IMR-90 (cell line): ENCODE data around the gene SORBS1. TPM values are rescaled to one million over a fixed set of nuclear protein-coding genes. Genes with fewer than 3 reads are reported as not detected.

Source experiments
- ATAC-seq: fragments of 200-7000 bp; cut with Tn5 transposase; 2 replicates; pipeline ENCODE4 v1.9.1; 2020; ENCODE audit warnings: low read depth, mild to moderate bottlenecking, moderate library complexity
- BruUV-seq: library from RNA; stranded (reverse); fragments of 400-500 nt; replicated peaks from 2 replicates; lab custom pipeline; 2021; lab: Mats Ljungman, UMichigan
- CTCF ChIA-PET: fragments of 300-600 bp; formaldehyde crosslinking; extraction: SDS; loops from one replicate; lab custom pipeline; 2021; ENCODE audit warnings: antibody characterized with exemption; lab: Yijun Ruan, JAX
- POLR2A ChIA-PET: fragments of 300-600 bp; sonication (Branson Sonifier 250); formaldehyde crosslinking; loops from one replicate; lab custom pipeline; 2022; ENCODE audit warnings: antibody characterized with exemption; ENCODE audit not compliant: unreplicated experiment; lab: Charles Lee
- DNase-seq: peaks from one replicate; pipeline ENCODE4 v3.0.0; 2013
- H2AFZ ChIP-seq: replicated peaks from 2 replicates; pipeline ENCODE3; 2013; ENCODE audit warnings: low read length, mild to moderate bottlenecking; ENCODE audit not compliant: poor library complexity
- H2AK5ac ChIP-seq: 2 replicates; pipeline ENCODE4 v1.6.1; 2013; ENCODE audit warnings: low read depth, low read length, inconsistent platforms
- H2AK9ac ChIP-seq: replicated peaks from 2 replicates; pipeline ENCODE3; 2013; ENCODE audit warnings: mild to moderate bottlenecking, low read depth, low read length, moderate library complexity; ENCODE audit not compliant: poor library complexity
- H2BK120ac ChIP-seq: 2 replicates; pipeline ENCODE4 v1.6.1; 2013; ENCODE audit warnings: low read depth, low read length, inconsistent platforms
- H2BK15ac ChIP-seq: 3 replicates; pipeline ENCODE4 v1.6.1; 2013; ENCODE audit warnings: low read depth, low read length, inconsistent platforms
- H2BK20ac ChIP-seq: 2 replicates; pipeline ENCODE4 v1.6.1; 2013; ENCODE audit warnings: low read depth, mild to moderate bottlenecking, inconsistent platforms, low read length, moderate library complexity
- H2BK5ac ChIP-seq: 2 replicates; pipeline ENCODE4 v1.6.1; 2013; ENCODE audit warnings: mild to moderate bottlenecking, low read depth, low read length, inconsistent platforms; ENCODE audit not compliant: poor library complexity, severe bottlenecking
- H3K14ac ChIP-seq: replicated peaks from 2 replicates; pipeline ENCODE4 v1.6.1; 2013; ENCODE audit warnings: low read depth, low read length, inconsistent platforms
- H3K18ac ChIP-seq: 2 replicates; pipeline ENCODE4 v1.6.1; 2013; ENCODE audit warnings: low read depth, low read length, control low read depth
- H3K23ac ChIP-seq: 2 replicates; pipeline ENCODE4 v1.6.1; 2013; ENCODE audit warnings: low read depth, low read length, inconsistent platforms
- H3K27ac ChIP-seq: 2 replicates; pipeline ENCODE4 v1.5.1; 2013; ENCODE audit warnings: mild to moderate bottlenecking, control low read depth, low read length; ENCODE audit not compliant: insufficient read depth
- H3K27me3 ChIP-seq: 2 replicates; pipeline ENCODE4 v1.6.1; 2013; ENCODE audit warnings: low read length; ENCODE audit not compliant: control insufficient read depth, insufficient read depth
- H3K36me3 ChIP-seq: 2 replicates; pipeline ENCODE4 v1.6.1; 2013; ENCODE audit warnings: low read length, mixed read lengths; ENCODE audit not compliant: control insufficient read depth, insufficient read depth
- H3K4ac ChIP-seq: 2 replicates; pipeline ENCODE4 v1.6.1; 2013; ENCODE audit warnings: low read depth, low read length, inconsistent platforms
- H3K4me1 ChIP-seq: 2 replicates; pipeline ENCODE4 v1.6.1; 2013; ENCODE audit warnings: low read length, mixed read lengths; ENCODE audit not compliant: control insufficient read depth, insufficient read depth
- H3K4me2 ChIP-seq: 2 replicates; pipeline ENCODE4 v1.6.1; 2013; ENCODE audit warnings: low read depth, mild to moderate bottlenecking, control low read depth, low read length, moderate library complexity
- H3K4me3 ChIP-seq: 2 replicates; pipeline ENCODE4 v1.5.1; 2013; ENCODE audit warnings: low read depth, mild to moderate bottlenecking, control low read depth, low read length, moderate library complexity; ENCODE audit not compliant: insufficient read depth
- H3K56ac ChIP-seq: 2 replicates; pipeline ENCODE4 v1.6.1; 2013; ENCODE audit warnings: low read length, inconsistent platforms; ENCODE audit not compliant: insufficient read depth; ENCODE audit errors: extremely low read depth
- H3K79me1 ChIP-seq, 2 experiments: 2 replicates each; pipeline ENCODE4 v1.6.1; 2013; ENCODE audit warnings: low read length in 2 of 2, inconsistent platforms in 1 of 2, low read depth in 1 of 2
- H3K9ac ChIP-seq: 2 replicates; pipeline ENCODE4 v1.6.1; 2013; ENCODE audit warnings: low read depth, low read length, control low read depth
- H3K9me1 ChIP-seq: 2 replicates; pipeline ENCODE4 v1.6.1; 2013; ENCODE audit warnings: low read length, inconsistent platforms; ENCODE audit not compliant: insufficient read depth
- H3K9me3 ChIP-seq: 2 replicates; pipeline ENCODE4 v1.6.1; 2013; ENCODE audit warnings: low read length; ENCODE audit not compliant: control insufficient read depth, insufficient read depth
- H4K20me1 ChIP-seq: 2 replicates; pipeline ENCODE4 v1.6.1; 2013; ENCODE audit warnings: low read length, inconsistent platforms; ENCODE audit not compliant: insufficient read depth
- H4K5ac ChIP-seq: 2 replicates; pipeline ENCODE4 v1.6.1; 2013; ENCODE audit warnings: mild to moderate bottlenecking, low read depth, low read length, control low read depth
- H4K8ac ChIP-seq, 2 experiments: 2 replicates each; pipeline ENCODE4 v1.6.1; 2013; ENCODE audit warnings: low read depth in 2 of 2, low read length in 2 of 2, control low read depth in 1 of 2, inconsistent platforms in 1 of 2
- H4K91ac ChIP-seq: 2 replicates; pipeline ENCODE4 v1.6.1; 2013; ENCODE audit warnings: low read depth, low read length, inconsistent platforms; ENCODE audit not compliant: insufficient read depth
- BHLHE40 ChIP-seq: fragments of 150-350 bp; IDR thresholded peaks from 2 replicates; pipeline ENCODE4 v1.6.1; 2016; ENCODE audit warnings: mild to moderate bottlenecking, low read depth, low read length
- CEBPB ChIP-seq: IDR thresholded peaks from 2 replicates; pipeline ENCODE4 v1.6.1; 2012; ENCODE audit warnings: low read depth, low read length, improper control_type of control experiment
- CHD1 ChIP-seq: IDR thresholded peaks from 2 replicates; pipeline ENCODE4 v1.6.1; 2012; ENCODE audit warnings: low read depth, low read length, improper control_type of control experiment
- CTCF ChIP-seq: conservative IDR thresholded peaks from 2 replicates; pipeline ENCODE4 v1.5.1; 2012; ENCODE audit warnings: mild to moderate bottlenecking, low read depth, low read length, improper control_type of control experiment
- ELK1 ChIP-seq: fragments of 150-350 bp; IDR thresholded peaks from 2 replicates; pipeline ENCODE4 v1.6.1; 2016; ENCODE audit warnings: low read depth, mild to moderate bottlenecking, low read length, moderate library complexity, borderline replicate concordance
- FOS ChIP-seq: fragments of 150-350 bp; IDR thresholded peaks from 2 replicates; pipeline ENCODE4 v1.6.1; 2016; ENCODE audit warnings: low read depth, low read length
- MAFK ChIP-seq: IDR thresholded peaks from 2 replicates; pipeline ENCODE4 v1.6.1; 2012; ENCODE audit warnings: low read depth, low read length, improper control_type of control experiment
- MAZ ChIP-seq: IDR thresholded peaks from 2 replicates; pipeline ENCODE4 v1.6.1; 2012; ENCODE audit warnings: low read depth, mild to moderate bottlenecking, low read length, improper control_type of control experiment, moderate library complexity, borderline replicate concordance
- MXI1 ChIP-seq: IDR thresholded peaks from 2 replicates; pipeline ENCODE4 v1.6.1; 2012; ENCODE audit warnings: low read depth, mild to moderate bottlenecking, low read length, moderate library complexity, borderline replicate concordance
- NFE2L2 ChIP-seq: fragments of 150-350 bp; IDR thresholded peaks from 2 replicates; pipeline ENCODE4 v1.6.1; 2016; ENCODE audit warnings: low read depth, mild to moderate bottlenecking, low read length
- POLR2A ChIP-seq: IDR thresholded peaks from 2 replicates; pipeline ENCODE4 v1.6.1; 2012; ENCODE audit warnings: mild to moderate bottlenecking, low read depth, low read length
- RAD21 ChIP-seq: IDR thresholded peaks from 2 replicates; pipeline ENCODE4 v1.6.1; 2012; ENCODE audit warnings: low read length, improper control_type of control experiment
- RCOR1 ChIP-seq: IDR thresholded peaks from 2 replicates; pipeline ENCODE4 v1.6.1; 2012; ENCODE audit warnings: mild to moderate bottlenecking, low read length, improper control_type of control experiment; ENCODE audit not compliant: insufficient replicate concordance
- RFX5 ChIP-seq: IDR thresholded peaks from 2 replicates; pipeline ENCODE4 v1.8.0; 2012; ENCODE audit warnings: low read depth, mild to moderate bottlenecking, low read length, moderate library complexity
- SMC3 ChIP-seq: fragments of 150-350 bp; IDR thresholded peaks from 2 replicates; pipeline ENCODE4 v1.6.1; 2016; ENCODE audit warnings: low read depth, mild to moderate bottlenecking, antibody characterized with exemption, low read length, moderate library complexity
- USF2 ChIP-seq: fragments of 150-350 bp; IDR thresholded peaks from 2 replicates; pipeline ENCODE4 v1.6.1; 2017; ENCODE audit warnings: mild to moderate bottlenecking, antibody characterized with exemption, low read length, low read depth
- WGBS, 2 experiments: methylation state at CpG; one replicate each; pipeline versions ENCODE4 v1.1.5 to v1.1.7; 2013; ENCODE audit warnings: missing lambda C conversion rate in 2 of 2; ENCODE audit not compliant: insufficient read length in 1 of 2; ENCODE audit errors: extremely low coverage in 2 of 2; 5-methylcytosine and 5-hydroxymethylcytosine counted together
- dilution Hi-C: fragments of 300-500 bp; cut with HindIII; formaldehyde crosslinking; loops from one replicate; pipeline ENCODE4 v1.14.3; 2018; ENCODE audit warnings: low sequenced_read_pairs; ENCODE audit not compliant: unreplicated experiment
- in situ Hi-C: fragments of 300-500 bp; cut with MboI; formaldehyde crosslinking; loops from 3 replicates; pipeline ENCODE4 v1.14.3; 2019; ENCODE audit warnings: low sequenced_read_pairs, inconsistent platforms, mixed read lengths
- intact Hi-C: fragments of 100-400 bp; cut with micrococcal nuclease; formaldehyde crosslinking; loops from 2 replicates; pipeline ENCODE4 v1.10.0; 2022
- polyA plus RNA-seq, 3 experiments: library from polyadenylated mRNA; depleted of rRNA; stranded (reverse); fragments of >200 nt; gene quantifications; 2 replicates each; pipeline ENCODE4 v1.2.3, GENCODE V29; 2012; ENCODE audit warnings: low replicate concordance in 1 of 3
- total RNA-seq: library from RNA; depleted of rRNA; stranded (reverse); fragments of >200 nt; gene quantifications from 2 replicates; pipeline ENCODE4 v1.2.3, GENCODE V29; 2012

SORBS1 gene
- total and polyA plus RNA-seq, 2 of the 4 experiments (the other 2 are of a cell fraction), result 0.18 to 0.32 TPM

- in situ Hi-C loops, result no loop called here
- POLR2A ChIA-PET, result no interaction called here
- Histone ChIP-seq H2BK15ac (no peak overlapping the region), H3K4ac (no peak overlapping the region), H3K4me2 (no peak overlapping the region), H3K18ac (no peak overlapping the region), H3K79me1 (no peaks in the 10 kb centered on the region), H4K91ac (no peak overlapping the region), H2AK9ac (no peak overlapping the region), H3K27ac (no peak overlapping the region), H2BK20ac (no peak overlapping the region), H2BK5ac (no peak overlapping the region), H4K20me1 (no peaks in the 10 kb centered on the region), H3K27me3 (peaks cover 1% of the 10 kb centered on the region), H2BK120ac (no peak overlapping the region), H2AK5ac (no peak overlapping the region), H3K4me3 (no peak overlapping the region), H3K36me3 (no peaks in the 10 kb centered on the region), H2AFZ (no peak overlapping the region), H3K9me3 (no peaks in the 10 kb centered on the region), H4K5ac (no peak overlapping the region), H3K56ac (no peak overlapping the region), H3K9me1 (no peaks in the 10 kb centered on the region), H4K8ac (no peak overlapping the region), H3K9ac (no peak overlapping the region), H3K23ac (no peak overlapping the region), H3K14ac (no peak overlapping the region), H3K4me1 (no peaks in the 10 kb centered on the region)
- ATAC-seq (no peak), DNase-seq (no peak)
- WGBS, 2 experiments, result no CpG with 5 or more reads among the region's 4 CpGs
- no peak for TF ChIP-seq FOS
- TF ChIP-seq MXI1, result no peak
- TF ChIP-seq CHD1, result no peak
- no peak for TF ChIP-seq MAFK
- no peak for TF ChIP-seq ELK1
- TF ChIP-seq SMC3, result no peak
- no peak for TF ChIP-seq RAD21
- TF ChIP-seq NFE2L2, result no peak
- no peak for TF ChIP-seq BHLHE40
- TF ChIP-seq USF2, result no peak
- TF ChIP-seq RCOR1, result no peak
- no peak for TF ChIP-seq POLR2A
- no peak for TF ChIP-seq MAZ
- no peak for TF ChIP-seq CEBPB
- TF ChIP-seq CTCF, result no peak
- no peak for TF ChIP-seq RFX5
- CTCF ChIA-PET, result no interaction called here
- dilution Hi-C loops, result no loop called here
- BruUV-seq, result no TSS peak
- intact Hi-C loops, result no loop called here
These were observed 80.2 kb downstream of the SORBS1 start for GRCh38 chr10:95480901-95481491.
